GM21717 (cell line): ENCODE measurements around the gene POU4F1.

Source experiments
- ATAC-seq: cut with Tn5 transposase; IDR thresholded peaks from one replicate; pipeline ENCODE4 v1.9.1; 2021; ENCODE audit warnings: mild to moderate bottlenecking, moderate library complexity; ENCODE audit not compliant: unreplicated experiment

POU4F1 gene

DNA sequence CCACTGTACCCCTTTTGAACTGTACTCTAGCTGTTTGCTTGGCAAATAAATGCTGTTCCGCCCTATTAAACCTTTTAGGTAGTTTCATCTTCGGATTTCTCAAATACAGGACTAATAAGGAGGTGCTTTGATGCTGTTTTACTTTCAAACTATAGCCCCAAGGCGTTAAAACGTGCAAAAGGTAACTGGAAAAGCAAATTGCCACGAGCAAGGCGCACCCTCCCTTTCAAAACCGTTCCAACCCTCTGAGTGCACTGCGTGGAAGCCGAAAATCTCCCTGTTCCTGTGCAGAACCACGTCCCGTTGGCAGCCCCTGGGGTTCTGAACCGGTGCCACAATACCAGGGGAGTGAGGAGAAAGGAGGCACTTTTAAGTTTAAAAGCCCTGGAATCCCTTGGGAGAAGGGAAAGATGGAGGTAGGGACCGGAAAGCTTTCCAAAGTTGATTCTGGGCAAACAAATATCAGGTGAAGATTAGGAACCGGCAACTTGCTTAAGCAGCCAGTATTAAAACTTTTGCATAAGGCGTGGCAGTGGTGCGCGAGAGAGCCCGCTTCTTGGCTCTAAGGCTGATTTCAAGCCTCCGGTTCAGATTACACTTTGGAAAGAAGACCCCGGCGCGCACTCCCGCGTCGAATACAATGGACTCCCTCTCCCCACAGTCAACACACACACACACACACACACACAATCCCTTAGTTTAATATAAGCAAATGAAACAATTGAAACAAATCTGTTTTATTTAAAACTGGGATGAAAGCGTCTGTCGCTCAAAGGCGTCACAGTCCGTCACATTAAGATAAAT is 9.5 kb downstream of the POU4F1 start:
- ATAC-seq: no peak

GRCh38 chr13:78593129-78593528 is 10.2 kb downstream of the POU4F1 start:
- ATAC-seq: no peak

DNA sequence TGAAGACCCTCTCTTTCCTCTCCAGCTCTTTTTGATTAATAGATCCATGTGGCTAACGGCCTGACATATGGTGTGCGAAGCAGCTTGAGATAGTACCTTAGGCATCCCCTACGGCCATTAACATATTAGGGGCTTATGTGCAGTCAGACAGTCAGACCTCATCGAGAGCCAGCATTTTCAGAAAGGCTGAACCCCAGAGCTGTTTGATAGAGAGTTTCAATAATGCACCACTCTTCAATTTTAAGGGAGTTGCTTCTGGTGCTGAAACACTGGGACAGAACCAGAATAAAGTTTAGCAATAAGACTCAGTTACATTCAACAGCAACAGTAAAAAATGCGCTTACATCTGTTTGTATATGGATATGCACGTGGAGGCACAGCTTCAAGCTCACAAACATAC is 10.8 kb downstream of the POU4F1 start:
- no peak for ATAC-seq

- ATAC-seq: no peak
These were observed 14.1 kb downstream of the POU4F1 start for GRCh38 chr13:78589206-78589605.

GRCh38 chr13:78587395-78587794 is 16.0 kb downstream of the POU4F1 start:
- no peak for ATAC-seq

- ATAC-seq: no peak
These were observed 16.6 kb downstream of the POU4F1 start for GRCh38 chr13:78586706-78587105.

DNA sequence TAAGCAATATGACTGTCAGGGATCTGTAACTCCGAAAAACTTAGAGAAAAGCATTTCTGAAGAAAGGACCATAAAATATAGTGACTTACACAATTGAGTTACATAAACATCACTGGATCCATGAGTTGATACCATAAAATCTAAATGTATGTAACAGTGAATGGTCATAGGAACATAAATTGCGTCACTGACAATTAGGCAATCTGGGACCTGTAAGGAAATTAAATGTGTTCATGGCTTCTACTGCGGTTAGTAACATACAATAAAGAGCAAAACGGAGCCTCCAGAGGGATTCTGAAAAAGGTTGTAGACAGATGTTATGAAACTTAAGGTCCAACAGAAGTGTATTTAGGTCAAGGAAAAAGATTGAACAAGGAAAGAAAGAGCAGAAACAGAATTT is 27.1 kb downstream of the POU4F1 start:
- ATAC-seq: no peak

- no peak for ATAC-seq
These were observed 30.9 kb downstream of the POU4F1 start for GRCh38 chr13:78572459-78572858.

DNA sequence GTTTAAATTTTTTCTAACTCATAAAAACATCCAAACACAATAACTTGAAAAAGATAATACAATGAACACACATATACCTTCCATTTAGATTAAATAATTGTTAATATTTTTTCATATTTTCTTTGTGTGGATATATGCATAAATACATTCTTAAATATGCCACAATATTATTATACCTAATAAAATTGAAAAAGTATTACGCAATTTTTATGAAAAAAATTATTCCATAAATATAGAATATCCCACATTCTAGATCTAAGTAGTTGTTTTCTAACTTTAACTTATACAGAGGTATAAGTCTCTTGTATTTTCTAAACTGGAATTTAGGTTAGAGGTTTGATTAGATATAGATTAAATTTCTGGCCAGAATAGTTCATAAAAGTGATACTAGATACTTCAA is 34.3 kb downstream of the POU4F1 start:
- ATAC-seq: no peak

GRCh38 chr13:78566631-78567030 is 36.7 kb downstream of the POU4F1 start:
- no peak for ATAC-seq

DNA sequence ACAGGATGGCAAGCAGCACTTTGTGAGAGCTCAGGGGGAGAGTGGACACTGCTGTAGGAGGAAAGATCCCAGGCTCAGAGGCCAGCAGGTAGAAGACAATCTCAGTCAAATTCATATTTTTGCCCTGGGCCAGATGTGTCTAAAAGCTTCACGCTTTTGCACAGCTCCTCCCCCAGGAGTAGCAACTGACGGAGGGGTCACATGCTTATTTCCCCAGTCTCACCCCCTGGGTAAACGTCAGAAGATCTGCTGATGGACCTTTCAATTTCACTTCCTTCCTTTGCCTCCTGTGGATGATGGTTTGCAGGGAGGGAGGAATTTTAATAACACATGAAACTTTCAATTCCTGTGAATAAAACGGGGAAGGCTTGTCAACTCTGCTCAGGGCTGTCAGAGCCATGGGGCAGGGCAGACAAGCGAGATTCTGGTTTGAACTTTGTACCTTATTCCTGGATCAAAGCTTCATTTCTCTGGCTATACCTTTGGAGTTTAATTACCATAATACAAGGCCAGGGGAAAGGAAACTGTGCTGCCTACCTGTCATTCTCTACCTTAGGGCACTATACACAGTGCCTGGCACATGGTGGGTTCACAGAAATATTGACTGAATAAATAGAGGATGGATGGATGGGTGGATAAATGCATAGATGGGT is 41.0 kb downstream of the POU4F1 start:
- no peak for ATAC-seq
